Activated CD4-positive, alpha-beta T cell treated with anti-CD3 and anti-CD28 coated beads for 4 hours (primary cell): ENCODE data around the gene ADIPOQ.
A peak's percentile ranks its signal among the peaks of the same experiment; 100 is the strongest.
"Not testable (repeated sequence)": the region's sequence is repeated elsewhere in the genome, so short reads cannot be mapped to it uniquely, and the experiment has no call there.

Experiments used
- DNase-seq, 2 donors: peaks; one replicate each; pipeline ENCODE4 v3.0.0-alpha.2; 2020

ADIPOQ gene

GRCh38 chr3:186826976-186827857 lies 15.3 kb upstream of the ADIPOQ start:
- peak; percentile 79 to 84 for DNase-seq

- no peak for DNase-seq
These were observed 14.2 kb upstream of the ADIPOQ start for GRCh38 chr3:186828340-186828739.

GRCh38 chr3:186831798-186832197 lies 10.7 kb upstream of the ADIPOQ start:
- DNase-seq, result no peak

GRCh38 chr3:186832276-186832675 lies 10.2 kb upstream of the ADIPOQ start:
- DNase-seq, result no peak

GRCh38 chr3:186839874-186840641 lies 2.5 kb upstream of the ADIPOQ start:
- no peak for DNase-seq

GRCh38 chr3:186841620-186842019 lies 890 bp upstream of the ADIPOQ start:
- DNase-seq, result no peak

- DNase-seq, result no peak
These were observed 526 bp downstream of the ADIPOQ start for GRCh38 chr3:186843039-186843432.

GRCh38 chr3:186844908-186845307 lies 2.4 kb downstream of the ADIPOQ start:
- DNase-seq, result no peak

- DNase-seq, result no peak
These were observed 3.2 kb downstream of the ADIPOQ start for GRCh38 chr3:186845756-186846155.

- DNase-seq, result no peak
These were observed 4.9 kb downstream of the ADIPOQ start for GRCh38 chr3:186847437-186847836.

GRCh38 chr3:186849374-186849975 lies 7.0 kb downstream of the ADIPOQ start:
- peak in 1 of 2 donors; percentile 19 for DNase-seq

GRCh38 chr3:186851835-186852234 lies 9.3 kb downstream of the ADIPOQ start:
- not testable (repeated sequence) for DNase-seq

- no peak for DNase-seq
These were observed 10.5 kb downstream of the ADIPOQ start for GRCh38 chr3:186852994-186853393.

GRCh38 chr3:186854146-186854545 lies 11.6 kb downstream of the ADIPOQ start:
- DNase-seq, result no peak

GRCh38 chr3:186854954-186855353 lies 12.4 kb downstream of the ADIPOQ start:
- DNase-seq, result no peak

GRCh38 chr3:186857743-186858142 lies 15.2 kb downstream of the ADIPOQ start:
- no peak for DNase-seq

GRCh38 chr3:186865215-186865853 lies 22.8 kb downstream of the ADIPOQ start:
- not testable (repeated sequence) for DNase-seq

GRCh38 chr3:186866095-186866494 lies 23.6 kb downstream of the ADIPOQ start:
- DNase-seq, result not testable (repeated sequence)

- DNase-seq, result no peak
These were observed 27.0 kb downstream of the ADIPOQ start for GRCh38 chr3:186869253-186870100.

- no peak for DNase-seq
These were observed 28.1 kb downstream of the ADIPOQ start for GRCh38 chr3:186870421-186871201.

GRCh38 chr3:186871403-186871924 lies 29.0 kb downstream of the ADIPOQ start:
- peak in 1 of 2 donors; percentile 6 for DNase-seq
